Measurements from ENCODE around the gene SPEG.

GRCh38 chr2:219405958-219406860, 28.4 kb upstream of the SPEG start:
- no peak for TF ChIP-seq GATA2 (IDR thresholded peaks at IDR 0.05; ENCODE audit: low read depth, low read length)
- TF ChIP-seq GATA3 (IDR thresholded peaks at IDR 0.05; ENCODE audit: low read depth, low read length) = no peak
